GM21717 (cell line): Measurements from ENCODE around the gene ANKRD13D.

ENCODE experiments used
- ATAC-seq: cut with Tn5 transposase; IDR thresholded peaks from one replicate; pipeline ENCODE4 v1.9.1; 2021; ENCODE audit warnings: mild to moderate bottlenecking, moderate library complexity; ENCODE audit not compliant: unreplicated experiment

ANKRD13D gene

DNA sequence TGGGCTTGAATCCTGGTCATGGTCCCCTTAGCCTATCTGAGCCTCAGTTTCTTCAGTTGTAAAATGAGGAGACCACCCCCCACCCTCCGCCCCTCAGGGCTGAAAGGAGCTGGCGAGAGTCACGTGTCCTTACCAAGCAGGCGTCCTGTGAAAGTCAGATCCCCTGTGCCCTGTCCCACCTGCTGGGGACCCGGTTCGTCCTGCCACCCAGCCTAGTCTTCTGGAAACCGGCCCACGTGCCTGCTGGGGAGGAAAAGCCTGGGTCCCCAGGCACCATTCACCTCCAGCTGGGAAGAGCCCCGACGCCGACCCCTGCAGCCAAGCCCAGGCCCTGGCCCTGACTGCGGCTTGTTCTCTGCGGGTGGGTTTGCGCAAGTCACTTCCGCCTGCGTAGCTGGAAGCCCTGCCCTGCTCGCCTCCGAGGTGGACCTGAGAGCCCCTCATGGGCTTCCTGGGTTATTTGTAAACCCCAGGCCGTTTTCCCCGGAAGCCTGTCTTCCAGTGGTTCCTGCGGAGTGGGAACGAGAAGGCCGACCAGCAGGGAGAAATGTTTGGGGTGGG is 13.5 kb downstream of the ANKRD13D start:
- no peak for ATAC-seq

- no peak for ATAC-seq
Measured at GRCh38 chr11:67303132-67303834, 14.2 kb downstream of the ANKRD13D start, which contains the start of gene SSH3. Gene SSH3, plus strand, starts transcription at chr11:67303530. Its CDS starts 96 bp downstream, at chr11:67303626.

DNA sequence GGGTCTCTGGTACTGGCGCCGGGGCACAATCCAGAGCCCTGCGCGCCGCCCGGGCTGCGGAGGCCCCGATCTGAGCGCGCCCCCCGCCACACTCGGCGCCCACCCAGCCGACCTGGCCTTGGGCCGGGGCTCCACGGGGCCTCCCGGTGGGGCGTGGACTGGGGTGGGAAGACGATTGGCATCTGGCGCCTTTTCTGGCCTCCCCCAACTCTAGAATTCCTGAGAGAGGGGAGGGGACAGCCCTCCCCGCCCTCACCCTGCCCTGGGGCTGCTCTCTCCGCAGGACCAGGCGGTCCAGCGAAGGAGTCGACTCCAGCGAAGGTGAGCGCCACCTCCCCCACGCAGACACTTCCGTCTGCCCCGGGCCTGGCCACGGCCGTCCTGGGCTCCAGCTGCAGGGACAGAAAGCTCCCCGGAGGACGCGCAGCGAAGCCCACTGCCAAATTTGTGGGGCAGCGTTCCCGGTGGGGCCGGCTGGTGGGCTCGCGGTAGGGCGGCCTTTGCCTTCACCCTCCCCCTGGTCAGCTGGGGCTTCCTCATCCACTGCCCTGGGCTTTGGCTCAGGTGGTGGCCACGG is 14.8 kb downstream of the ANKRD13D start:
- ATAC-seq = no peak

DNA sequence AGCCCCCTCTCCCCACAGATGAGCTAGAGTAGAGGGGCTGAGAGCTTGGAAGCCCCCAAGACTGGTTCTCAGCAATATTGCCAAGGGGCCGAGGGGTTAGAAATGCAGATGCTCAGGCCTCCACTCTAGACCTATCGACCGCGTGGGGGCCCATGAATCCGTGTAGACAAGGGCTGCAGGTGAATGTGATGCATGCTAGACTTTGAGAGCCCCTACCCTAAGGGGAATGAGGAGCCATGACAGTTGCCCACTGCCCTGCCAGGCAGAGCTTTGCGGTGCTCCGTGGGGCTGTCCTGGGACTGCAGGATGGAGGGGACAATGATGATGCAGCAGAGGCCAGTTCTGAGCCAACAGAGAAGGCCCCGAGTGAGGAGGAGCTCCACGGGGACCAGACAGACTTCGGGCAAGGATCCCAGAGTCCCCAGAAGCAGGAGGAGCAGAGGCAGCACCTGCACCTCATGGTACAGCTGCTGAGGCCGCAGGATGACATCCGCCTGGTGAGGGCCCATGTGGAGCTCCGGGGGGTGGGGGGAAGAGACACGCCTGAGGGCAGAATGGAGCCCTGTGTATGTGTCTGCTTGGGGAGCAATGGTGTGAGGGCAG is 15.5 kb downstream of the ANKRD13D start:
- no peak for ATAC-seq

DNA sequence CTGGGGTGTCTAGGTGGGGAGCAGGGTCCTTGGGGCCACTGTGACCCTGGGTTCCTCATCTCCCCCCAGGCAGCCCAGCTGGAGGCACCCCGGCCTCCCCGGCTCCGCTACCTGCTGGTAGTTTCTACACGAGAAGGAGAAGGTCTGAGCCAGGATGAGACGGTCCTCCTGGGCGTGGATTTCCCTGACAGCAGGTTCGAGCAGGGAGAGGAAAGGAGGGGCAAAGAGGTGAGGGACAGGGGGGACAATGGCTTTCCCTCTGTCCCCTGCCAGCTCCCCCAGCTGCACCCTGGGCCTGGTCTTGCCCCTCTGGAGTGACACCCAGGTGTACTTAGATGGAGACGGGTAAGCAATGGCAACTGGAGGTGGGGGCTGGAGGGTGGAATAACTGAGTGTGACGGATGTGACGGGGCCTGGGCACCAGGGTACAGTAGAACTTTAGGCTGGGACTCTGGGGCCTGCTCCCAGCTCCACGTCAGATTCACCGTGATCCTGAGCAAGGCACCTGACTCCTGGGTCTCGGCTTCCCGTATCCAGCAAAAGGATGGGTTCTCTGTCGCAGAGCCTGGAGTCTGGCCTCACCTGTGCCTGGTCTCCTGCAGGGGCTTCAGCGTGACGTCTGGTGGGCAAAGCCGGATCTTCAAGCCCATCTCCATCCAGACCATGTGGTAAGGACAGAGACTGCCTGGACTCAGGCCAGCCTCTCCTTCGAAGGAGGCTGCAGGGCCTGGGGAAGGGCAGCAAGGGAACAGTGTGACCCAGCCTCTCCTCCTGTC is 17.9 kb downstream of the ANKRD13D start:
- no peak for ATAC-seq

- no peak for ATAC-seq
Measured at GRCh38 chr11:67307545-67308001, 18.5 kb downstream of the ANKRD13D start.

GRCh38 chr11:67308031-67308866 is 19.1 kb downstream of the ANKRD13D start:
- no peak for ATAC-seq

DNA sequence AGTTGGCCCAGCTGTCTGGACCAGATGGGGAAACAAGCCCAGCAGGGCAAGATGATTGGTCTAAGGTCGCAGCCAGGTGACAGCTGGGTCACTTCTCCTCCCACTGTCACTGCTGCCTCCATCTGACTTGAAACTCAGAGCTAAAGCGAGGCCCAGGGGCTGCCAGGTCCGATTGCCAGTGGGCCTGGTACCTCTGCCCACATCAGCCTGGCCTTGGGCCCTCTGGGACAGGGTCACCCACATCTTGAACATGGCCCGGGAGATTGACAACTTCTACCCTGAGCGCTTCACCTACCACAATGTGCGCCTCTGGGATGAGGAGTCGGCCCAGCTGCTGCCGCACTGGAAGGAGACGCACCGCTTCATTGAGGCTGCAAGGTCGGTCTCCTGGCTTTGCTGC is 20.1 kb downstream of the ANKRD13D start:
- ATAC-seq = no peak

GRCh38 chr11:67309661-67310061 is 20.6 kb downstream of the ANKRD13D start:
- ATAC-seq = no peak

DNA sequence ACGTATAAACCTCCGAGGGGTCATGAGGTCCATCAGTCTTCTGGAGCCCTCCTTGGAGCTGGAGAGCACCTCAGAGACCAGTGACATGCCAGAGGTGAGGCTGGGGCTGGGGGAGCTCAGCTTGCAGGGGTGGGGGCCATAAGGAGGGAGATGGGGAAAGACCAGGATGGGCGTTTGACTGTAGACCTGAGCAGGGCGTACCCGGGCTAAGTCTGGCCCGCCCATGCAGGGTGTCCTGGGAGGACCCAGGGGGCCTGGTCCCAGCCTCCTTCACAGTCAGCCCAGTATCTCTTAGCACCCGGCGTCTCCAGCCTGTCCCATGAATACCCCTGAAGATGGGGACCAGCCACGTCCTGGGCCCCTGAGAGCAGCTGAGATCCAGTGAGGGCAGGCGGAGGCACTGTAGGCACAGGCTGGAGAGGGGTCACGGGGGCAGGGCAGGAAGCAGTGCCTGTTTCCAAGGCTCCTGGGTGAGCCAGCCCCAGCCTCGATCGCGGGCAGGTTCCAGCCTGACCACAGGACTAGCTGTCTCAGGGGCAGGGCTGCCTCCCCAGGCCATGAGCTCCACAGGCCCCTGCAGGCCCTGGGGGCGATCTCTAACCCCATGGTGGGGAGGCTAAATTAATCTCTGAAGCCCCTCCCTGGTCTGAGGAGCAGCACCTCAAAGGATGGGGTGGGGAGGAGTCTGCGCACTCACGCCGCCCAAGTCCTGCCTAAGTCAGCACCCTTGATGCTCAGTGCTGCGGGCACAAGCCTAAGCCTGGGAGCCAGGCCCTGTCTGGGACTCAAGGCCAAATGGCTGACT is 21.3 kb downstream of the ANKRD13D start:
- ATAC-seq = no peak

- no peak for ATAC-seq
Measured at GRCh38 chr11:67311051-67311555, 22.0 kb downstream of the ANKRD13D start.

GRCh38 chr11:67311556-67312082 is 22.5 kb downstream of the ANKRD13D start:
- no peak for ATAC-seq

DNA sequence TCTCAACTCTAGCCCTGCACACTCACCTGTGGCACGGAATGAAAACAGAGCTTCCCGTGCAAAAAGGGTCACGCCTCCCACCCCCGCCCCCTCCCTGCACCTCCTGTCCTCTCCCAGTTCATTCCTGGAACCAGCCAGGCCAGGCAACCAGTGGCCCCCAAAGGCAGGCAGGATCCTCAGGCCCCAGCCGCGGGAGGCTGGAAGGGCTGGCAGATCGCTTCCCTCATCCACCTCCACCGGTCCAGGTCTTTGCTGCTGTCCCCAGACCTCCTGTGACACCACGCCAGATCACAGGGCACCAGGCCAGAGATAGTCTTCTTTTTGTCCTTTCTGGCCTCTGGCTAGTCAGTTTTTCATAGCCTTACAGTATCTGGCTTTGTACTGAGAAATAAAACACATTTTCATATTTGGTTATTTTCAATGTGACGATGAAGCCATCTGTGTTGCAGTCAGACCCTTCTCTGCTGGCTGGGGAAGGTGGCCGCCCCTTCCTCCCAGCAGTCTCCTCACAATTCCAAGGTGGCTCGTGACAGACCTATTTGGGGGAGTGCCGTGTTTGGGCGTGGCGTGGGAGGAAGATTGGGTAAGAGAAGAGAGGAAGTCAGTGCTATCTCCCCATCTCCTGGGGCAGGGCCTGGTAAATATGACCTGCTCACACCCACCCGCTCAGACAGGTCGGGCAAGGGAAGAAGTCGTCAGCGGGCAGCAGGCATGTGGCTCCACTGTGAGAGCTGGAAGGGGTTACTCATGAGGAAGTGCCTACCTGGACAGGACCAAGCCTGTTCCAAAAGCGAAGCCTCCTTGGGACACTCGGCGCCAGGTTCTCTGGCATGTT is 23.3 kb downstream of the ANKRD13D start:
- no peak for ATAC-seq

DNA sequence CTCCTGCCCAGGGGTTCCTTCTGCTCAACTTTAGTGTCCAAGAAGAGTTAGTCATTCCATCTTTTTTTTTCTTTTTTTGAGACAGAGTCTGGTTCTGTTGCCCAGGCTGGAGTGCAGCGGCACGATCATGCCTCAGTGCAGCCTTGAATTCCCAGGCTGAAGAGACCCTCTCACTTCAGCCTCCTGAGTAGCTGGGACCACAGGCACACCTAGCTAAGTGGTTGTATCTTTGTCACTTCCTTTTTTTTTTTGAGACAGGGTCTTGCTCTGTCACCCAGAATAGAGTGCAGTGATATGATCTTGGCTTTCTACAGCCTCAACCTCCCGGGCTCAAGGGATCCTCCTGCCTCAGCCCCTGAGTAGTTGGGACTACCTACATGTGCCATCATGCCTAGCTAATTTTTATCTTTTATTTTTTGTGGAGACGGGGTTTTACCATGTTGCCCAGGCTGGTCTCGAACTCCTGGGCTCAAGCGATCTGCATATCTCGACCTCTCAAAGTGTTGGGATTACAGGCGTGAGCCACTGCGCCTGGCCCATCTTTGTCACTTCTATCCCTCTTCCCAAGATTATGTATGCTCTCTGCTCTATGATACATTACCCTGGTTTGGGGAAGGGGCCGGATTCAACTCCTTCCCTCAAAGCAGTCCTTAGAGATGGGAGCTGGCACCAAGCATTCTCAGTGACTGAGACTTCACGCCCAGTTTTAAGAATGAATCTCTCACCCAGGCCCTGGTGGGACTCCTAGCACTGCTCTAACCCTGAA is 24.2 kb downstream of the ANKRD13D start:
- no peak for ATAC-seq

- no peak for ATAC-seq
Measured at GRCh38 chr11:67314218-67314617, 25.1 kb downstream of the ANKRD13D start.

- no peak for ATAC-seq
Measured at GRCh38 chr11:67315325-67315909, 26.3 kb downstream of the ANKRD13D start.

DNA sequence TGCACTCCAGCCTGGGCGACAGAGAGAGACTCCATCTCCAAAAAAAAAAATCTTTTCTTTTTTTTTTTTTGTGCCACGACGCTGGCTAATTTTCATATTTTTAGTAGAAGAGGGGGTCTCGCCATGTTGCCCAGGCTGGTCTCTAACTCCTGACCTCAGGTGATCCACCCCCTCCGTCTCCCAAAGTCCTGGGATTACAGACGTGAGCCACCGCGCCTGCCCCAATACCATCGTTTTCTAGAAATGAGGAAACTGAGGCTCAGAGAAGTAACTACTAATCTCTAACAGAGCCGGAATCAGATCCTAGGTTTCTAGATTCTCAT is 27.7 kb downstream of the ANKRD13D start:
- no peak for ATAC-seq
